NCI-H69 (cell line): ENCODE results near the gene CYP4Z1.
A peak's percentile ranks its signal among the peaks of the same experiment; 100 is the strongest.
"Not testable (repeated sequence)": the region's sequence is repeated elsewhere in the genome, so short reads cannot be mapped to it uniquely, and the experiment has no call there.

Experiments used
- DNase-seq: peaks from one replicate; lab custom pipeline; 2025; lab: John Stamatoyannopoulos, UW

CYP4Z1 gene

GRCh38 chr1:47128854-47129253 is 61.8 kb downstream of the CYP4Z1 start:
- DNase-seq, result not testable (repeated sequence)

- DNase-seq, result not testable (repeated sequence)
These were observed 62.6 kb downstream of the CYP4Z1 start for GRCh38 chr1:47129489-47130230.

- DNase-seq, result not testable (repeated sequence)
These were observed 65.6 kb downstream of the CYP4Z1 start for GRCh38 chr1:47132665-47133064.

- DNase-seq, result no peak
These were observed 70.2 kb downstream of the CYP4Z1 start, which contains the start of gene CYP4A22 for GRCh38 chr1:47137198-47137597. TSS of gene CYP4A22 (plus strand) at chr1:47137441. CDS start at chr1:47137486, 45 bp downstream.

- no peak for DNase-seq
These were observed 71.0 kb downstream of the CYP4Z1 start for GRCh38 chr1:47137925-47138615.

GRCh38 chr1:47140358-47140757 is 73.3 kb downstream of the CYP4Z1 start:
- not testable (repeated sequence) for DNase-seq

GRCh38 chr1:47143654-47144053 is 76.6 kb downstream of the CYP4Z1 start:
- not testable (repeated sequence) for DNase-seq

- not testable (repeated sequence) for DNase-seq
These were observed 79.5 kb downstream of the CYP4Z1 start for GRCh38 chr1:47146495-47146894.

- no peak for DNase-seq
These were observed 80.2 kb downstream of the CYP4Z1 start for GRCh38 chr1:47147047-47147785.

- peak; percentile 28 for DNase-seq
These were observed 82.1 kb downstream of the CYP4Z1 start for GRCh38 chr1:47149162-47149561.

- DNase-seq, result not testable (repeated sequence)
These were observed 89.4 kb downstream of the CYP4Z1 start for GRCh38 chr1:47156457-47156856.

GRCh38 chr1:47157957-47158356 is 90.9 kb downstream of the CYP4Z1 start:
- not testable (repeated sequence) for DNase-seq

GRCh38 chr1:47160716-47161115 is 93.7 kb downstream of the CYP4Z1 start:
- DNase-seq, result no peak

- DNase-seq, result no peak
These were observed 94.4 kb downstream of the CYP4Z1 start for GRCh38 chr1:47161298-47162040.

GRCh38 chr1:47164552-47164951 is 97.5 kb downstream of the CYP4Z1 start:
- no peak for DNase-seq
